Measurements from ENCODE around the gene TBCK.

DNA sequence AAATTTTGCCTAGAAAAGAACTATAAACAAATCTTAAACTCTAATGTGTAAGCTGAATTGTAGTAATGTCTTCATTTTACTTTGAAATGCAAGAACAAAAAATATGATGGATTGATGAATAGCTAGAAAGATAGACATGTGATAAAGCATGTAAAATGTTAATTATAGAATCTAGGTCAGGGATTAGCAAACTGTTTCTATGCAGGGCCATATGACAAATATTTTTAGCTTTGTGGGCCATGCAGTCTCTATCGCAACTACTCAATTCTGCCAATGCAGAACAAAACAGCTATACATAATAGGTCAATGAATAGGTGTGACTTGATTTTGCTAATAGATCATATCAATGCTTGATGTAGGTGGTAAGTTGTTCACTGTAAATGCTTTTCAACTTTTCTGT, 75.3 kb downstream of the TBCK start:
- TF ChIP-seq POLR2AphosphoS5 (IDR thresholded peaks at IDR 0.05; ENCODE audit: low read depth, low read length): no peak
- TF ChIP-seq FOXP2 (optimal IDR thresholded peaks at IDR 0.05; ENCODE audit: borderline replicate concordance, extremely low read depth, extremely low read length, insufficient read depth): no peak
- TF ChIP-seq, protein P1, sequence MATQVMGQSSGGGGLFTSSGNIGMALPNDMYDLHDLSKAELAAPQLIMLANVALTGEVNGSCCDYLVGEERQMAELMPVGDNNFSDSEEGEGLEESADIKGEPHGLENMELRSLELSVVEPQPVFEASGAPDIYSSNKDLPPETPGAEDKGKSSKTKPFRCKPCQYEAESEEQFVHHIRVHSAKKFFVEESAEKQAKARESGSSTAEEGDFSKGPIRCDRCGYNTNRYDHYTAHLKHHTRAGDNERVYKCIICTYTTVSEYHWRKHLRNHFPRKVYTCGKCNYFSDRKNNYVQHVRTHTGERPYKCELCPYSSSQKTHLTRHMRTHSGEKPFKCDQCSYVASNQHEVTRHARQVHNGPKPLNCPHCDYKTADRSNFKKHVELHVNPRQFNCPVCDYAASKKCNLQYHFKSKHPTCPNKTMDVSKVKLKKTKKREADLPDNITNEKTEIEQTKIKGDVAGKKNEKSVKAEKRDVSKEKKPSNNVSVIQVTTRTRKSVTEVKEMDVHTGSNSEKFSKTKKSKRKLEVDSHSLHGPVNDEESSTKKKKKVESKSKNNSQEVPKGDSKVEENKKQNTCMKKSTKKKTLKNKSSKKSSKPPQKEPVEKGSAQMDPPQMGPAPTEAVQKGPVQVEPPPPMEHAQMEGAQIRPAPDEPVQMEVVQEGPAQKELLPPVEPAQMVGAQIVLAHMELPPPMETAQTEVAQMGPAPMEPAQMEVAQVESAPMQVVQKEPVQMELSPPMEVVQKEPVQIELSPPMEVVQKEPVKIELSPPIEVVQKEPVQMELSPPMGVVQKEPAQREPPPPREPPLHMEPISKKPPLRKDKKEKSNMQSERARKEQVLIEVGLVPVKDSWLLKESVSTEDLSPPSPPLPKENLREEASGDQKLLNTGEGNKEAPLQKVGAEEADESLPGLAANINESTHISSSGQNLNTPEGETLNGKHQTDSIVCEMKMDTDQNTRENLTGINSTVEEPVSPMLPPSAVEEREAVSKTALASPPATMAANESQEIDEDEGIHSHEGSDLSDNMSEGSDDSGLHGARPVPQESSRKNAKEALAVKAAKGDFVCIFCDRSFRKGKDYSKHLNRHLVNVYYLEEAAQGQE (IDR thresholded peaks at IDR 0.05; ENCODE audit: insufficient read depth in 1 of 2, low read depth in 2 of 2, low read length in 2 of 2): no peak
- no peak for TF ChIP-seq TAF1 (IDR thresholded peaks at IDR 0.05; ENCODE audit: borderline replicate concordance, insufficient read depth, low read length)
- TF ChIP-seq SIN3A (IDR thresholded peaks at IDR 0.05; ENCODE audit: borderline replicate concordance, insufficient read depth, low read length): no peak
